HepG2 (cell line): Measurements from ENCODE around the gene ZBTB37.

Experiments
- CBFB ChIP-seq: sonication (generic); formaldehyde crosslinking; IDR thresholded peaks from 2 replicates; pipeline ENCODE4 v1.4.0; 2020; ENCODE audit warnings: missing genetic modification reagents
- ETV6 ChIP-seq: sonication (generic); formaldehyde crosslinking; conservative IDR thresholded peaks from 2 replicates; pipeline ENCODE4 v1.4.0; 2020; ENCODE audit warnings: missing genetic modification reagents
- EZH2 ChIP-seq: conservative IDR thresholded peaks from 2 replicates; pipeline ENCODE4 v1.6.1; 2012; ENCODE audit warnings: mild to moderate bottlenecking, low read depth, low read length, moderate library complexity
- ZNF605 ChIP-seq: sonication (generic); formaldehyde crosslinking; IDR thresholded peaks from 2 replicates; pipeline ENCODE4 v1.8.0; 2022; ENCODE audit warnings: mild to moderate bottlenecking, missing genetic modification reagents

DNA sequence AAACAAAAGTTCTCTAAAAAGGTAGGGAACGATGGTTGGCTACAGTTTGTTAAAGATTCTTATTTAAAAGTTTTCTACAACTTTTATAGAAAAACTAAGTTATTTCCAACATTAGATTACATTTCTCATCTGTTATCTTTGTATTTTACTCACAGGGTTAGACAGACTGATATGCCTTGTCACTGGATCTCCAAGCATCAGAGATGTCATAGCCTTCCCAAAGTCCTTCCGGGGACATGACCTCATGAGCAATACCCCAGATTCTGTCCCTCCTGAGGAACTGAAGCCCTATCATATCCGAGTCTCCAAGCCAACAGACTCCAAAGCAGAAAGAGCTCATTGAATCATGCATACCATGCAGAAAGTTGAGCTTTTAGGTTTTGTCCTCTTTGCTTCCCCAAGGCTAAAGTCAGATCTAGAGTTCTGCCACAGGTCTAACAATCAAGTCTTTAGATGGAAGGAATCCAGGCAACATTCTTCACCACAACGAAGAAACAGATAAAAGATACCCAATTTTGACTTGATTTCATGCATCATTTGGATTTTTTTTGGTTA is 10.7 kb upstream of the ZBTB37 start:
- TF ChIP-seq ETV6 (CRISPR knock-in tag) (no peak), EZH2 (no peak), ZNF605 (no peak), CBFB (CRISPR knock-in tag) (no peak)
